HL-60 (cell line): ENCODE results near the gene HCRT.

ENCODE experiments used
- GABPA ChIP-seq: IDR thresholded peaks from 2 replicates; pipeline ENCODE4 v1.6.1; 2012; ENCODE audit warnings: low read depth
- POLR2AphosphoS5 ChIP-seq: IDR thresholded peaks from 2 replicates; pipeline ENCODE4 v1.6.1; 2012; ENCODE audit warnings: low read depth
- SPI1 ChIP-seq: IDR thresholded peaks from 2 replicates; pipeline ENCODE4 v1.6.1; 2012; ENCODE audit warnings: low read depth, mild to moderate bottlenecking, borderline replicate concordance
- TF ChIP-seq, protein P1 (sequence below): IDR thresholded peaks from one replicate; pipeline ENCODE4 v1.5.1; 2011; ENCODE audit warnings: low read length, control low read depth, inconsistent platforms; ENCODE audit not compliant: insufficient read depth
- TF ChIP-seq, protein P2 (sequence below): IDR thresholded peaks from 2 replicates; pipeline ENCODE4 v1.6.1; 2012; ENCODE audit warnings: low read depth; ENCODE audit not compliant: insufficient replicate concordance

DNA sequence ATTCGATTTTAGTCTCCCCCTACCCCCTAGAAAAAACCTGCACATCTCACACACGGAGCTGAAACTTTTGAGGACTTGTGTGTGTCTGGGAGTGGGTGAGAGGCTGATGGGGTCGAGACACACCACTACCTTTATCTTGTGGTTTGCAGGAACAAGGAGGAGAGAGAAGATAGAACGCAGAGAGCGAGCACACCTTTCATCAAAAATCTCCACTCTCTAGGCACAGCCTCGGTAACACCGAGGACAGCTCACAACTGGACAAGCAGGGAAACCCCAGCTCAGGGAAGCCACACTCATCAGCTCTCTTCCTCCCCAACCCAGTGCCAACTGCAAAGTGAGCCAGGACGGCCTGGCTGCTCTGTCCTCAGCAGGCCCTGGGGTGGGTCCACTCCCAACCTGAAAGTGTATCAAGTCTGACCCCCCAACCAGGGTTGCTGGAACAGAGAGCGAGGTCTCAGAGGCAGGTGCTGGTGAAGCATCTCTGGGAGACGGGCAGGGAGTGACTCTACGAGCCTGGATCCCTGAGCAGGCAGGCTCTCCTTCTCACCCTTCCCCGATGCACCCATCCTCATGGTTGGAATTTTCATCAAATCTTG, 14.3 kb upstream of the HCRT start:
- TF ChIP-seq, protein P1, sequence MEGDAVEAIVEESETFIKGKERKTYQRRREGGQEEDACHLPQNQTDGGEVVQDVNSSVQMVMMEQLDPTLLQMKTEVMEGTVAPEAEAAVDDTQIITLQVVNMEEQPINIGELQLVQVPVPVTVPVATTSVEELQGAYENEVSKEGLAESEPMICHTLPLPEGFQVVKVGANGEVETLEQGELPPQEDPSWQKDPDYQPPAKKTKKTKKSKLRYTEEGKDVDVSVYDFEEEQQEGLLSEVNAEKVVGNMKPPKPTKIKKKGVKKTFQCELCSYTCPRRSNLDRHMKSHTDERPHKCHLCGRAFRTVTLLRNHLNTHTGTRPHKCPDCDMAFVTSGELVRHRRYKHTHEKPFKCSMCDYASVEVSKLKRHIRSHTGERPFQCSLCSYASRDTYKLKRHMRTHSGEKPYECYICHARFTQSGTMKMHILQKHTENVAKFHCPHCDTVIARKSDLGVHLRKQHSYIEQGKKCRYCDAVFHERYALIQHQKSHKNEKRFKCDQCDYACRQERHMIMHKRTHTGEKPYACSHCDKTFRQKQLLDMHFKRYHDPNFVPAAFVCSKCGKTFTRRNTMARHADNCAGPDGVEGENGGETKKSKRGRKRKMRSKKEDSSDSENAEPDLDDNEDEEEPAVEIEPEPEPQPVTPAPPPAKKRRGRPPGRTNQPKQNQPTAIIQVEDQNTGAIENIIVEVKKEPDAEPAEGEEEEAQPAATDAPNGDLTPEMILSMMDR: no peak
- TF ChIP-seq GABPA (no peak), POLR2AphosphoS5 (no peak), SPI1 (no peak)
- TF ChIP-seq, protein P2, sequence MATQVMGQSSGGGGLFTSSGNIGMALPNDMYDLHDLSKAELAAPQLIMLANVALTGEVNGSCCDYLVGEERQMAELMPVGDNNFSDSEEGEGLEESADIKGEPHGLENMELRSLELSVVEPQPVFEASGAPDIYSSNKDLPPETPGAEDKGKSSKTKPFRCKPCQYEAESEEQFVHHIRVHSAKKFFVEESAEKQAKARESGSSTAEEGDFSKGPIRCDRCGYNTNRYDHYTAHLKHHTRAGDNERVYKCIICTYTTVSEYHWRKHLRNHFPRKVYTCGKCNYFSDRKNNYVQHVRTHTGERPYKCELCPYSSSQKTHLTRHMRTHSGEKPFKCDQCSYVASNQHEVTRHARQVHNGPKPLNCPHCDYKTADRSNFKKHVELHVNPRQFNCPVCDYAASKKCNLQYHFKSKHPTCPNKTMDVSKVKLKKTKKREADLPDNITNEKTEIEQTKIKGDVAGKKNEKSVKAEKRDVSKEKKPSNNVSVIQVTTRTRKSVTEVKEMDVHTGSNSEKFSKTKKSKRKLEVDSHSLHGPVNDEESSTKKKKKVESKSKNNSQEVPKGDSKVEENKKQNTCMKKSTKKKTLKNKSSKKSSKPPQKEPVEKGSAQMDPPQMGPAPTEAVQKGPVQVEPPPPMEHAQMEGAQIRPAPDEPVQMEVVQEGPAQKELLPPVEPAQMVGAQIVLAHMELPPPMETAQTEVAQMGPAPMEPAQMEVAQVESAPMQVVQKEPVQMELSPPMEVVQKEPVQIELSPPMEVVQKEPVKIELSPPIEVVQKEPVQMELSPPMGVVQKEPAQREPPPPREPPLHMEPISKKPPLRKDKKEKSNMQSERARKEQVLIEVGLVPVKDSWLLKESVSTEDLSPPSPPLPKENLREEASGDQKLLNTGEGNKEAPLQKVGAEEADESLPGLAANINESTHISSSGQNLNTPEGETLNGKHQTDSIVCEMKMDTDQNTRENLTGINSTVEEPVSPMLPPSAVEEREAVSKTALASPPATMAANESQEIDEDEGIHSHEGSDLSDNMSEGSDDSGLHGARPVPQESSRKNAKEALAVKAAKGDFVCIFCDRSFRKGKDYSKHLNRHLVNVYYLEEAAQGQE: no peak
